H1 (cell line): Measurements from ENCODE around the gene GRK6. TPM values are rescaled to one million over a fixed set of nuclear protein-coding genes. Genes with fewer than 3 reads are reported as not detected.

Source experiments
- CTCF ChIA-PET: fragments of 300-600 bp; sonication (Branson Sonifier 250); formaldehyde crosslinking; loops from one replicate; lab custom pipeline; 2021; ENCODE audit not compliant: partially characterized antibody; lab: Charles Lee
- POLR2A ChIA-PET: fragments of 300-600 bp; sonication (Branson Sonifier 250); formaldehyde crosslinking; loops from one replicate; lab custom pipeline; 2021; ENCODE audit warnings: inconsistent platforms; ENCODE audit not compliant: partially characterized antibody; lab: Charles Lee
- DNase-seq, 2 experiments: peaks; one replicate each; pipeline versions ENCODE4 v3.0.0 to v3.0.0-alpha.2; 2010 to 2022; ENCODE audit warnings: low spot score in 2 of 2, low read depth in 1 of 2, mixed read lengths in 1 of 2
- FAIRE-seq: peaks from 2 replicates; lab custom pipeline; 2011; peaks lifted over from hg19 to GRCh38; lab: Jason Lieb, UNC
- H2AFZ ChIP-seq: 2 replicates; pipeline ENCODE4 v1.8.1; 2012; ENCODE audit warnings: low read length, inconsistent platforms
- H2AK5ac ChIP-seq: 2 replicates; pipeline ENCODE4 v1.6.1; 2013; ENCODE audit warnings: low read depth, low read length
- H2BK120ac ChIP-seq: replicated peaks from 2 replicates; pipeline ENCODE3; 2013; ENCODE audit warnings: low read depth, low read length, inconsistent platforms
- H2BK12ac ChIP-seq: 2 replicates; pipeline ENCODE4 v1.6.1; 2013; ENCODE audit warnings: low read depth, low read length
- H2BK15ac ChIP-seq: 2 replicates; pipeline ENCODE4 v1.6.1; 2013; ENCODE audit warnings: low read length
- H2BK20ac ChIP-seq: 2 replicates; pipeline ENCODE4 v1.6.1; 2013; ENCODE audit warnings: low read length
- H2BK5ac ChIP-seq: 2 replicates; pipeline ENCODE4 v1.6.1; 2013; ENCODE audit warnings: low read depth, low read length
- H3K14ac ChIP-seq: 2 replicates; pipeline ENCODE4 v1.6.1; 2013; ENCODE audit warnings: inconsistent platforms; ENCODE audit not compliant: insufficient read length
- H3K18ac ChIP-seq: 2 replicates; pipeline ENCODE4 v1.6.1; 2013; ENCODE audit warnings: low read length; ENCODE audit errors: extremely low read depth
- H3K23ac ChIP-seq: 2 replicates; pipeline ENCODE4 v1.6.1; 2013; ENCODE audit warnings: inconsistent platforms; ENCODE audit not compliant: insufficient read length
- H3K23me2 ChIP-seq: 2 replicates; pipeline ENCODE4 v1.6.1; 2013; ENCODE audit warnings: low read depth, low read length
- H3K27ac ChIP-seq: 2 replicates; pipeline ENCODE4 v1.6.1; 2011; ENCODE audit warnings: low read depth, low read length, inconsistent platforms
- H3K27me3 ChIP-seq, 4 experiments: replicated peaks in 1 of 4; 1 replicate in 1 of 4; 2 replicates in 3 of 4; pipeline versions ENCODE4 v1.6.1 to v1.8.1; 2011 to 2013; ENCODE audit warnings: low read length in 3 of 4, mild to moderate bottlenecking in 3 of 4, inconsistent platforms in 2 of 4, mixed read lengths in 2 of 4, moderate library complexity in 1 of 4; ENCODE audit not compliant: control insufficient read depth in 3 of 4, insufficient read depth in 3 of 4; ENCODE audit errors: extremely low read depth in 1 of 4
- H3K36me3 ChIP-seq, 4 experiments: 2 replicates each; pipeline versions ENCODE4 v1.6.1 to v1.8.1; 2011 to 2013; ENCODE audit warnings: mild to moderate bottlenecking in 4 of 4, low read length in 3 of 4, moderate library complexity in 2 of 4, control low read depth in 1 of 4, inconsistent platforms in 1 of 4; ENCODE audit not compliant: insufficient read depth in 4 of 4, control insufficient read depth in 2 of 4
- H3K4ac ChIP-seq: replicated peaks from 2 replicates; pipeline ENCODE3; 2013; ENCODE audit warnings: low read length, low read depth, mixed read lengths, inconsistent platforms; ENCODE audit not compliant: insufficient read length
- H3K4me1 ChIP-seq, 4 experiments: replicated peaks in 1 of 4; 1 replicate in 1 of 4; 2 replicates in 3 of 4; pipeline versions ENCODE4 v1.6.1 to v1.8.1; 2011 to 2013; ENCODE audit warnings: low read length in 3 of 4, inconsistent platforms in 2 of 4, mixed read lengths in 1 of 4; ENCODE audit not compliant: insufficient read depth in 4 of 4, control insufficient read depth in 3 of 4
- H3K4me2 ChIP-seq, 2 experiments: 2 replicates each; pipeline versions ENCODE4 v1.6.1 to v1.8.1; 2011 to 2013; ENCODE audit warnings: low read depth in 2 of 2, low read length in 2 of 2, control low read depth in 1 of 2, inconsistent platforms in 1 of 2, mild to moderate bottlenecking in 1 of 2; ENCODE audit not compliant: insufficient read depth in 1 of 2
- H3K4me3 ChIP-seq, 4 experiments: fragments of 200-600, 300-600 bp in 1 of 4; sonication (generic), shearing (Covaris generic), sonication (Bioruptor Twin) in 1 of 4; 2 replicates each; pipeline versions ENCODE4 v1.5.1 to v1.8.1; 2011 to 2016; ENCODE audit warnings: low read length in 4 of 4, low read depth in 3 of 4, control low read depth in 2 of 4, inconsistent platforms in 2 of 4, mild to moderate bottlenecking in 2 of 4, mixed read lengths in 1 of 4, moderate library complexity in 1 of 4; ENCODE audit not compliant: insufficient read depth in 2 of 4; ENCODE audit errors: extremely low read depth in 1 of 4
- H3K56ac ChIP-seq: replicated peaks from 2 replicates; pipeline ENCODE3; 2013; ENCODE audit warnings: low read depth, mild to moderate bottlenecking, mixed read lengths, low read length, inconsistent platforms; ENCODE audit not compliant: insufficient read length
- H3K79me1 ChIP-seq: 2 replicates; pipeline ENCODE4 v1.6.1; 2013; ENCODE audit warnings: low read depth, low read length, control low read depth
- H3K79me2 ChIP-seq, 2 experiments: 2 replicates each; pipeline versions ENCODE4 v1.6.1 to v1.8.1; 2012 to 2013; ENCODE audit warnings: low read length in 2 of 2, mild to moderate bottlenecking in 2 of 2, inconsistent platforms in 1 of 2; ENCODE audit not compliant: insufficient read depth in 2 of 2, control insufficient read depth in 1 of 2
- H3K9ac ChIP-seq, 4 experiments: replicated peaks in 1 of 4; 1 replicate in 1 of 4; 2 replicates in 3 of 4; pipeline versions ENCODE4 v1.6.1 to v1.8.1; 2011 to 2013; ENCODE audit warnings: low read depth in 3 of 4, low read length in 3 of 4, control low read depth in 2 of 4, mild to moderate bottlenecking in 2 of 4, moderate library complexity in 2 of 4, inconsistent platforms in 1 of 4; ENCODE audit errors: extremely low read depth in 1 of 4
- H3K9me3 ChIP-seq, 2 experiments: 2 replicates each; pipeline versions ENCODE4 v1.6.1 to v1.8.1; 2012 to 2013; ENCODE audit warnings: mild to moderate bottlenecking in 2 of 2, moderate library complexity in 2 of 2, control low read depth in 1 of 2, inconsistent platforms in 1 of 2, low read depth in 1 of 2, low read length in 1 of 2, mixed read lengths in 1 of 2; ENCODE audit not compliant: insufficient read depth in 2 of 2
- H4K20me1 ChIP-seq, 2 experiments: replicated peaks in 1 of 2; 2 replicates each; pipeline versions ENCODE3 to v1.8.1; 2011 to 2013; ENCODE audit warnings: inconsistent platforms in 2 of 2, low read length in 2 of 2, mild to moderate bottlenecking in 1 of 2; ENCODE audit not compliant: insufficient read depth in 2 of 2, control insufficient read depth in 1 of 2
- H4K5ac ChIP-seq: 2 replicates; pipeline ENCODE4 v1.6.1; 2013; ENCODE audit warnings: low read length, low read depth, mixed read lengths, inconsistent platforms; ENCODE audit not compliant: insufficient read length
- H4K8ac ChIP-seq: 2 replicates; pipeline ENCODE4 v1.8.0; 2013; ENCODE audit warnings: mild to moderate bottlenecking, moderate library complexity, low read length, inconsistent platforms; ENCODE audit not compliant: insufficient read depth; ENCODE audit errors: extremely low read depth
- H4K91ac ChIP-seq: replicated peaks from 2 replicates; pipeline ENCODE3; 2013; ENCODE audit warnings: low read length, mixed read lengths, inconsistent platforms; ENCODE audit not compliant: insufficient read length
- ATF3 ChIP-seq: IDR thresholded peaks from 2 replicates; pipeline ENCODE4 v1.6.1; 2011; ENCODE audit warnings: low read depth, mild to moderate bottlenecking, low read length; ENCODE audit not compliant: insufficient read depth
- FOSL1 ChIP-seq: IDR thresholded peaks from 2 replicates; pipeline ENCODE4 v1.6.1; 2011; ENCODE audit warnings: mild to moderate bottlenecking, low read depth, low read length, moderate library complexity; ENCODE audit not compliant: insufficient read depth
- MAFK ChIP-seq: IDR thresholded peaks from 2 replicates; pipeline ENCODE4 v1.6.1; 2012; ENCODE audit warnings: low read depth, mild to moderate bottlenecking, improper control_type of control experiment, low read length
- NRF1 ChIP-seq: IDR thresholded peaks from 2 replicates; pipeline ENCODE4 v1.6.1; 2011; ENCODE audit warnings: mild to moderate bottlenecking, low read depth, low read length, improper control_type of control experiment
- POLR2AphosphoS5 ChIP-seq: IDR thresholded peaks from 2 replicates; pipeline ENCODE4 v1.6.1; 2011; ENCODE audit warnings: low read depth, low read length
- SIRT6 ChIP-seq: IDR thresholded peaks from one replicate; pipeline ENCODE4 v1.7.1; 2012; ENCODE audit warnings: low read length, inconsistent platforms
- SIX5 ChIP-seq: IDR thresholded peaks from 2 replicates; pipeline ENCODE4 v1.6.1; 2011; ENCODE audit warnings: mild to moderate bottlenecking, low read depth, low read length
- SP1 ChIP-seq: IDR thresholded peaks from 2 replicates; pipeline ENCODE4 v1.6.1; 2011; ENCODE audit warnings: low read depth, low read length
- USF2 ChIP-seq: IDR thresholded peaks from 2 replicates; pipeline ENCODE4 v1.6.1; 2011; ENCODE audit warnings: low read length, improper control_type of control experiment
- YY1 ChIP-seq: IDR thresholded peaks from 2 replicates; pipeline ENCODE4 v1.6.1; 2011; ENCODE audit warnings: low read depth, mild to moderate bottlenecking, low read length
- WGBS, 2 experiments: shearing (Covaris generic) in 1 of 2; methylation state at CpG; one replicate each; pipeline versions ENCODE4 v1.1.6 to v1.1.7; 2013 to 2015; ENCODE audit warnings: low lambda C conversion rate in 2 of 2, mixed read lengths in 2 of 2, inconsistent platforms in 1 of 2, low coverage in 1 of 2, missing lambda C conversion rate in 1 of 2; ENCODE audit not compliant: insufficient replicate concordance in 2 of 2, insufficient coverage in 1 of 2, insufficient read length in 1 of 2; ENCODE audit errors: extremely low coverage in 1 of 2, missing lambda C conversion rate in 1 of 2; 5-methylcytosine and 5-hydroxymethylcytosine counted together
- polyA plus RNA-seq, 7 experiments: library from polyadenylated mRNA; depleted of rRNA in 3 of 7; stranded (reverse) in 5 of 7; unstranded in 2 of 7; fragments of >200 nt in 5 of 7; fragments of 200-250 nt in 2 of 7; gene quantifications; 1 replicate in 5 of 7; 2 replicates in 1 of 7; 4 replicates in 1 of 7; pipeline versions ENCODE4 v1.2.1 to v1.2.3, GENCODE V29; 2011 to 2013; ENCODE audit warnings: missing spikeins in 2 of 7, mixed read lengths in 2 of 7
- total RNA-seq: library from RNA; stranded (reverse); fragmentation: NEBNext Ultra II Directional; extraction: Animal tissue kit (Norgen Biotek cat#: 25700); gene quantifications from 2 replicates; pipeline ENCODE4 v1.2.1, GENCODE V29; 2021

Gene GRK6
- total and polyA plus RNA-seq, 2 of the 8 experiments (the other 6 are each of a cell fraction or from before 2014, with no cell fraction given): 31.8 to 57.8 TPM

GRCh38 chr5:177456976-177457851 lies 30.7 kb downstream of the GRK6 start:
- Histone ChIP-seq H3K79me2 (no peaks in the 10 kb centered on the region), H4K5ac (no peak overlapping the region), H2BK120ac (no peak overlapping the region), H2BK15ac (no peak overlapping the region), H3K27ac (no peak overlapping the region), H4K91ac (no peak overlapping the region), H3K9ac (no peak overlapping the region), H3K27me3 (peaks cover 0 to 9% (median 3%) of the 10 kb centered on the region in 4 experiments; a peak in 1 of 7 replicates), H3K36me3 (peaks cover 19 to 47% (median 40%) of the 10 kb centered on the region in 4 experiments), H2BK12ac (no peak overlapping the region), H3K9me3 (no peaks in the 10 kb centered on the region), H3K4me2 (peak overlapping the region in 1 of 2 experiments; percentile 31; a peak in 2 of 4 replicates), H3K56ac (no peak overlapping the region), H2AK5ac (no peak overlapping the region), H2AFZ (no peak overlapping the region), H3K23ac (no peak overlapping the region), H4K20me1 (peaks cover 30 to 38% of the 10 kb centered on the region in 2 experiments), H3K18ac (no peak overlapping the region), H2BK20ac (no peak overlapping the region), H2BK5ac (no peak overlapping the region), H3K4me3 (peak overlapping the region in 1 of 4 experiments; percentile 17; a peak in 1 of 8 replicates), H3K4me1 (peaks cover 0 to 20% (median 10%) of the 10 kb centered on the region in 4 experiments; a peak in 6 of 7 replicates), H3K79me1 (peaks cover 2% of the 10 kb centered on the region; the same call in 1 of the 2 replicates), H4K8ac (peak overlapping the region; percentile 60; the same call in 1 of the 2 replicates), H3K23me2 (peaks cover 15% of the 10 kb centered on the region; the same call in 1 of the 2 replicates), H3K4ac (no peak overlapping the region), H3K14ac (no peak overlapping the region)
- WGBS, 2 experiments: 82% methylated on average over 24 of the region's 24 CpGs; no CpG with 5 or more reads in 1 of the 2 experiments
- FAIRE-seq: peak; percentile 93
- DNase-seq: peak; percentile 90 to 95
- CTCF ChIA-PET: interaction anchor here (1.0 to 23.6 kb wide), 33 partner anchors 9 to 696 kb away, joined by 3 to 430 read pairs (median 5); partner anchors contain the start of genes DBN1, DDX41, F12 and GRK6
- POLR2A ChIA-PET: interaction anchor here (0.7 to 67.5 kb wide), 14 partner anchors 12 to 154 kb away, joined by 3 to 3349 read pairs (median 4); partner anchors contain the start of genes DBN1, DOK3, LMAN2 and PDLIM7
- TF ChIP-seq MAFK (no peak), NRF1 (no peak), YY1 (no peak), ATF3 (no peak), SIRT6 (no peak), POLR2AphosphoS5 (peak; percentile 45; the same call in 1 of the 2 replicates), USF2 (no peak), SIX5 (no peak), SP1 (peak; percentile 91), FOSL1 (no peak)
